B cell (primary cell): ENCODE measurements around the gene OCIAD2. TPM values are rescaled to one million over a fixed set of nuclear protein-coding genes. Genes with fewer than 3 reads are reported as not detected.

ENCODE experiments used
- ATAC-seq: fragments of 200-7000 bp; cut with Tn5 transposase; one replicate; pipeline ENCODE4 v1.10.0; 2021; ENCODE audit warnings: low read depth, mild to moderate bottlenecking, moderate number of reproducible peaks, moderate library complexity
- CTCF ChIA-PET: fragments of 350-600 bp; sonication (Branson Sonifier 250); formaldehyde crosslinking; loops from one replicate; lab custom pipeline; 2021; ENCODE audit warnings: antibody characterized with exemption, inconsistent platforms; lab: Charles Lee
- POLR2A ChIA-PET: fragments of 350-600 bp; sonication (Branson Sonifier 250); formaldehyde crosslinking; loops from one replicate; lab custom pipeline; 2021; ENCODE audit warnings: antibody characterized with exemption; lab: Charles Lee
- DNase-seq: peaks from one replicate; pipeline ENCODE4 v3.0.0; 2013
- H2AFZ ChIP-seq: 2 replicates; pipeline ENCODE4 v1.6.1; 2012; ENCODE audit warnings: mild to moderate bottlenecking, low read depth, low read length; ENCODE audit not compliant: insufficient read depth, poor library complexity, severe bottlenecking
- H3K27ac ChIP-seq, 2 donors: 1 replicate in 1 of 2; 2 replicates in 1 of 2; pipeline ENCODE4 v1.5.1; 2012 to 2013; ENCODE audit warnings: low read length in 2 of 2, mild to moderate bottlenecking in 2 of 2, moderate library complexity in 1 of 2
- H3K27me3 ChIP-seq, 4 experiments: fragments of 200-600 bp in 1 of 4; sonication (generic) in 1 of 4; replicated peaks in 1 of 4; 1 replicate in 2 of 4; 2 replicates in 2 of 4; pipeline versions ENCODE4 v1.6.1 to v1.7.0; 2013 to 2016; ENCODE audit warnings: low read length in 3 of 4, mild to moderate bottlenecking in 2 of 4, mixed read lengths in 1 of 4, moderate library complexity in 1 of 4; ENCODE audit not compliant: insufficient read depth in 4 of 4, control insufficient read depth in 3 of 4; ENCODE audit errors: control extremely low read depth in 1 of 4
- H3K36me3 ChIP-seq, 2 experiments: replicated peaks in 1 of 2; 1 replicate in 1 of 2; 2 replicates in 1 of 2; pipeline versions ENCODE4 v1.6.1 to v1.7.1; 2013; ENCODE audit warnings: low read length in 1 of 2; ENCODE audit not compliant: insufficient read depth in 2 of 2, control insufficient read depth in 1 of 2; ENCODE audit errors: control extremely low read depth in 1 of 2, extremely low read depth in 1 of 2
- H3K4me1 ChIP-seq, 2 donors: fragments of 200-600 bp in 1 of 2; sonication (generic) in 1 of 2; 1 replicate in 1 of 2; 2 replicates in 1 of 2; pipeline versions ENCODE4 v1.5.1 to v1.6.1; 2013 to 2017; ENCODE audit warnings: low read length in 2 of 2; ENCODE audit not compliant: control insufficient read depth in 2 of 2, insufficient read depth in 2 of 2
- H3K4me2 ChIP-seq: replicated peaks from 2 replicates; pipeline ENCODE3; 2012; ENCODE audit warnings: mild to moderate bottlenecking, low read depth, low read length; ENCODE audit not compliant: poor library complexity, severe bottlenecking
- H3K4me3 ChIP-seq, 5 experiments: fragments of 200-600 bp in 1 of 5; sonication (generic) in 1 of 5; 1 replicate in 3 of 5; 2 replicates in 2 of 5; pipeline versions ENCODE4 v1.5.1 to v1.7.0; 2011 to 2016; ENCODE audit warnings: low read length in 4 of 5, mild to moderate bottlenecking in 4 of 5, low read depth in 2 of 5, control low read depth in 1 of 5, moderate library complexity in 1 of 5; ENCODE audit not compliant: insufficient read depth in 1 of 5; ENCODE audit errors: control extremely low read depth in 1 of 5, extremely low read depth in 1 of 5
- H3K79me2 ChIP-seq: fragments of 200-600 bp; sonication (generic); one replicate; pipeline ENCODE4 v1.6.0; 2016; ENCODE audit warnings: low read length; ENCODE audit not compliant: control insufficient read depth, insufficient read depth
- H3K9ac ChIP-seq: fragments of 200-600 bp; sonication (generic); 2 replicates; pipeline ENCODE4 v1.6.1; 2017; ENCODE audit warnings: mild to moderate bottlenecking, low read length, moderate library complexity
- H3K9me3 ChIP-seq, 3 donors: one replicate each; pipeline versions ENCODE4 v1.6.1 to v1.7.1; 2013; ENCODE audit warnings: low read length in 2 of 3; ENCODE audit not compliant: control insufficient read depth in 2 of 3, insufficient read depth in 1 of 3; ENCODE audit errors: control extremely low read depth in 1 of 3
- H4K20me1 ChIP-seq: 2 replicates; pipeline ENCODE4 v1.6.0; 2012; ENCODE audit warnings: mild to moderate bottlenecking, low read length; ENCODE audit not compliant: insufficient read depth, control insufficient read depth, poor library complexity, severe bottlenecking
- H3K27ac Mint-ChIP-seq: one replicate; pipeline ENCODE4 v1.8.0; 2021; ENCODE audit warnings: mixed read lengths
- H3K27me3 Mint-ChIP-seq: one replicate; pipeline ENCODE4 v1.8.0; 2021; ENCODE audit warnings: mixed read lengths
- H3K4me1 Mint-ChIP-seq: one replicate; pipeline ENCODE4 v1.8.0; 2021; ENCODE audit warnings: mixed read lengths
- H3K4me3 Mint-ChIP-seq: one replicate; pipeline ENCODE4 v1.8.0; 2021; ENCODE audit warnings: mixed read lengths
- H3K9me3 Mint-ChIP-seq: one replicate; pipeline ENCODE4 v1.8.0; 2022; ENCODE audit warnings: mixed read lengths; ENCODE audit not compliant: insufficient read depth
- EZH2 ChIP-seq: IDR thresholded peaks from 2 replicates; pipeline ENCODE4 v1.6.1; 2012; ENCODE audit warnings: borderline replicate concordance, low read depth, mild to moderate bottlenecking, moderate library complexity, low read length; ENCODE audit not compliant: insufficient read depth, poor library complexity, severe bottlenecking
- WGBS: methylation state at CpG from one replicate; pipeline ENCODE4 v1.1.5; 2013; ENCODE audit warnings: missing lambda C conversion rate; ENCODE audit not compliant: insufficient coverage; 5-methylcytosine and 5-hydroxymethylcytosine counted together
- intact Hi-C: fragments of 100-400 bp; cut with micrococcal nuclease; formaldehyde crosslinking; loops from one replicate; pipeline ENCODE4 v1.10.0; 2022
- polyA plus RNA-seq: library from polyadenylated mRNA; depleted of rRNA; stranded (reverse); fragments of >200 nt; gene quantifications from 2 replicates; pipeline ENCODE4 v1.2.3, GENCODE V29; 2012
- total RNA-seq, 2 donors: library from RNA; stranded (reverse); fragments of 120-200 nt in 1 of 2; gene quantifications; 1 replicate in 1 of 2; 2 replicates in 1 of 2; pipeline versions ENCODE4 v1.2.3 to v1.2.4, GENCODE V29; 2013 to 2022
- TF ChIP-seq, protein P1 (sequence below): fragments of 200-600 bp; IDR thresholded peaks from one replicate; pipeline ENCODE4 v1.8.0; 2022; ENCODE audit warnings: antibody characterized with exemption, mild to moderate bottlenecking

The OCIAD2 gene
- total and polyA plus RNA-seq, 2 donors (not counting 1 experiment from before 2014, with no cell fraction given): 39.3 to 47.9 TPM

- intact Hi-C loops: no loop called here
- CTCF ChIA-PET: interaction anchor here (1.6 kb wide), 1 partner anchor 8 kb away, joined by 7 read pairs; the partner anchor contains the start of gene OCIAD2
- H3K79me2 ChIP-seq: no peaks in the 10 kb centered on the region
- H3K27ac ChIP-seq: no peak overlapping the region
- Mint-ChIP-seq H3K4me1 (peaks cover 17% of the 10 kb centered on the region), H3K4me3 (no peak overlapping the region), H3K9me3 (no peaks in the 10 kb centered on the region), H3K27ac (peak overlapping the region; percentile 8), H3K27me3 (no peaks in the 10 kb centered on the region)
- WGBS: 0% methylated on average over 1 of the region's 5 CpGs
- H3K4me3 ChIP-seq: no peak overlapping the region
- peaks cover 0 to 6% of the 10 kb centered on the region in 2 donors for H3K4me1 ChIP-seq
- peak; percentile 13 for DNase-seq
- H3K36me3 ChIP-seq: peaks cover 9 to 65% of the 10 kb centered on the region in 2 experiments
- ATAC-seq: no peak
- POLR2A ChIA-PET: no interaction called here
- peaks cover 8% of the 10 kb centered on the region for H4K20me1 ChIP-seq
- H2AFZ ChIP-seq: peak overlapping the region; percentile 2
- no peak overlapping the region for H3K9ac ChIP-seq
- H3K27me3 ChIP-seq: no peaks in the 10 kb centered on the region
- no peak overlapping the region for H3K4me2 ChIP-seq
- TF ChIP-seq, protein P1, sequence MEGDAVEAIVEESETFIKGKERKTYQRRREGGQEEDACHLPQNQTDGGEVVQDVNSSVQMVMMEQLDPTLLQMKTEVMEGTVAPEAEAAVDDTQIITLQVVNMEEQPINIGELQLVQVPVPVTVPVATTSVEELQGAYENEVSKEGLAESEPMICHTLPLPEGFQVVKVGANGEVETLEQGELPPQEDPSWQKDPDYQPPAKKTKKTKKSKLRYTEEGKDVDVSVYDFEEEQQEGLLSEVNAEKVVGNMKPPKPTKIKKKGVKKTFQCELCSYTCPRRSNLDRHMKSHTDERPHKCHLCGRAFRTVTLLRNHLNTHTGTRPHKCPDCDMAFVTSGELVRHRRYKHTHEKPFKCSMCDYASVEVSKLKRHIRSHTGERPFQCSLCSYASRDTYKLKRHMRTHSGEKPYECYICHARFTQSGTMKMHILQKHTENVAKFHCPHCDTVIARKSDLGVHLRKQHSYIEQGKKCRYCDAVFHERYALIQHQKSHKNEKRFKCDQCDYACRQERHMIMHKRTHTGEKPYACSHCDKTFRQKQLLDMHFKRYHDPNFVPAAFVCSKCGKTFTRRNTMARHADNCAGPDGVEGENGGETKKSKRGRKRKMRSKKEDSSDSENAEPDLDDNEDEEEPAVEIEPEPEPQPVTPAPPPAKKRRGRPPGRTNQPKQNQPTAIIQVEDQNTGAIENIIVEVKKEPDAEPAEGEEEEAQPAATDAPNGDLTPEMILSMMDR: no peak
- no peak for TF ChIP-seq EZH2
- H3K9me3 ChIP-seq: no peaks in the 10 kb centered on the region
These were observed 7.7 kb downstream of the OCIAD2 start for GRCh38 chr4:48898733-48899431.

DNA sequence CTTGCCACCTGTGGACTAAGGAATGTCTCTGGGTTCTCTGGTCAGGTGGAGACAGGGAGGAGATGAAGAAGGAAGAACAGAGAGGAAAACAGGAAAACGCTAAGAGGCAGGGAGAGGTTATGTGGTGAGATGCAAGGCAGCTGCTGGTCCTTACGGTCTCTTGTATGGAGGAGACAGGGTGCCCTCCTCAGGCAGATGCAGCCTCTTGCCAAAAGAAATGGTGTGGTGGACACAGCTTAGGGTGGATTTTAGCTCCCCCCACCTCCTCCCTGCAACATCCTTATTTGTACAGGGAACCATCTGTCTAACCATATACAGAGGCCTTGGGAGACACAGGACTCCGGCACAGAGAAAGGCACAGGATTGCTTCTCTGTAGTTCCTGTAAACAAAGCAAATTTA lies 9.7 kb downstream of the OCIAD2 start:
- H3K27ac ChIP-seq: no peak overlapping the region
- POLR2A ChIA-PET: no interaction called here
- no peaks in the 10 kb centered on the region for H3K27me3 Mint-ChIP-seq
- ATAC-seq (no peak), DNase-seq (no peak)
- no peak for TF ChIP-seq EZH2
- TF ChIP-seq, protein P1: no peak
- H3K27me3 ChIP-seq: no peaks in the 10 kb centered on the region
- H3K4me2 ChIP-seq: no peak overlapping the region
- no peak overlapping the region for H3K27ac Mint-ChIP-seq
- H3K4me1 Mint-ChIP-seq: peaks cover 16% of the 10 kb centered on the region
- H3K9ac ChIP-seq: no peak overlapping the region
- CTCF ChIA-PET: interaction anchor here (1.8 kb wide), 1 partner anchor 318 kb away, joined by 10 read pairs; no protein-coding TSS in a partner anchor
- 80% methylated on average over 1 of the region's 3 CpGs for WGBS
- H3K79me2 ChIP-seq: no peaks in the 10 kb centered on the region
- no peaks in the 10 kb centered on the region for H3K9me3 ChIP-seq
- H3K4me3 ChIP-seq: no peak overlapping the region
- H4K20me1 ChIP-seq: peaks cover 8% of the 10 kb centered on the region
- H3K4me3 Mint-ChIP-seq: no peak overlapping the region
- peaks cover 0 to 6% of the 10 kb centered on the region in 2 donors for H3K4me1 ChIP-seq
- intact Hi-C loops: no loop called here
- H3K36me3 ChIP-seq: peaks cover 9 to 65% of the 10 kb centered on the region in 2 experiments
- no peak overlapping the region for H2AFZ ChIP-seq
- H3K9me3 Mint-ChIP-seq: no peaks in the 10 kb centered on the region
